Lung (tissue), 12 donors: ENCODE results near the gene ARHGAP10. TPM values are rescaled to one million over a fixed set of nuclear protein-coding genes. Genes with fewer than 3 reads are reported as not detected.

Source experiments
- ATAC-seq: fragments of 200-7000 bp; cut with Tn5 transposase; one replicate; pipeline ENCODE4 v1.9.1; 2020; ENCODE audit warnings: moderate number of reproducible peaks; ENCODE audit not compliant: insufficient read depth, low FRiP score
- DNase-seq, 3 donors: peaks; one replicate each; pipeline ENCODE4 v3.0.0-alpha.2; 2013 to 2017
- H3K27ac ChIP-seq, 2 donors: one replicate each; pipeline ENCODE4 v1.5.1; 2013; ENCODE audit warnings: mild to moderate bottlenecking in 2 of 2, moderate library complexity in 2 of 2, control low read depth in 1 of 2, inconsistent platforms in 1 of 2, low read depth in 1 of 2, low read length in 1 of 2
- H3K27me3 ChIP-seq, 3 donors: one replicate each; pipeline ENCODE4 v1.5.1; 2013; ENCODE audit warnings: low read length in 2 of 3; ENCODE audit not compliant: control insufficient read depth in 3 of 3, insufficient read depth in 3 of 3
- H3K36me3 ChIP-seq, 4 donors: one replicate each; pipeline ENCODE4 v1.5.1; 2013; ENCODE audit warnings: low read length in 4 of 4, mild to moderate bottlenecking in 1 of 4, moderate library complexity in 1 of 4; ENCODE audit not compliant: control insufficient read depth in 4 of 4, insufficient read depth in 4 of 4
- H3K4me1 ChIP-seq, 5 donors: one replicate each; pipeline ENCODE4 v1.5.1; 2013; ENCODE audit warnings: low read length in 5 of 5, mild to moderate bottlenecking in 2 of 5, moderate library complexity in 1 of 5; ENCODE audit not compliant: control insufficient read depth in 5 of 5, insufficient read depth in 5 of 5
- H3K4me3 ChIP-seq: one replicate; pipeline ENCODE4 v1.5.1; 2013; ENCODE audit warnings: mild to moderate bottlenecking, control low read depth, moderate library complexity
- H3K9ac ChIP-seq, 2 donors: one replicate each; pipeline ENCODE4 v1.5.1; 2013; ENCODE audit warnings: low read length in 2 of 2, control low read depth in 1 of 2; ENCODE audit not compliant: insufficient read depth in 1 of 2
- H3K9me3 ChIP-seq, 4 donors: one replicate each; pipeline ENCODE4 v1.5.1; 2013; ENCODE audit warnings: low read length in 3 of 4, mild to moderate bottlenecking in 1 of 4, moderate library complexity in 1 of 4; ENCODE audit not compliant: control insufficient read depth in 4 of 4, insufficient read depth in 3 of 4
- WGBS, 2 donors: extraction: QIAGEN DNeasy Blood & Tissue Kit; methylation state at CpG; one replicate each; pipeline ENCODE4 v1.1.7; 2013; 5-methylcytosine and 5-hydroxymethylcytosine counted together
- polyA plus RNA-seq, 2 donors: library from polyadenylated mRNA; stranded (reverse); fragments of 200-250 nt; gene quantifications; one replicate each; pipeline ENCODE4 v1.2.1, GENCODE V29; 2013
- total RNA-seq, 2 donors: library from RNA; depleted of rRNA in 1 of 2; stranded (reverse); fragments of >200 nt in 1 of 2; gene quantifications; one replicate each; pipeline ENCODE4 v1.2.1, GENCODE V29; 2014 to 2021
- TF ChIP-seq, protein P1 (sequence below): IDR thresholded peaks from 2 replicates; pipeline ENCODE4 v1.5.1; 2012; ENCODE audit warnings: mild to moderate bottlenecking; ENCODE audit errors: control extremely low read depth, extremely low read depth
- donor health status: control.
- donor health status: control.
- donor health status: Bipolar disorder and iron deficiency.
- donor health status: healthy.
- donor health status: DM: yes; HTN: yes; CAD: no.

Gene ARHGAP10
- total and polyA plus RNA-seq, 4 donors: 9.1 to 25.0 (median 17.5) TPM

DNA sequence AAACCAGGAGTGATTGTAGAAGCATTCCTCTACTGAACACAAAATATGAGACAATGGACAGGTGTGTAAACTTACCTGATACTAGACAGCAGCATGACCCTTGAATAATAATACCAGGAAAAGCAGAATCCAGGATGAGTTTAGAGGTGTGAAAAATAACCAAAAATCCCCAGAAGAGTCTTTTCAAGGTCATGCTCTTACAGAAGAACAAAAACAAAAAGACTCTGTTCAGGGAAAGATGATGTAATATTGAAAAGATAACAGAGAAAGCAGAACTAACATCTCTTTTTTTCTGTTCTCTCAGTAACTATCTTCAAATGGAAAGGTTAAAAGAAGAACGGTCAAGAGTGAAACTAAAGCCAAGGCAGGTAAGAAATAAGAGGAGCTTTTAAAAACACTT, 14.0 kb upstream of the ARHGAP10 start:
- 60 to 74% methylated on average over 1 of the region's 1 CpG for WGBS, 2 donors
- DNase-seq (no peak), ATAC-seq (no peak)
- TF ChIP-seq, protein P1, sequence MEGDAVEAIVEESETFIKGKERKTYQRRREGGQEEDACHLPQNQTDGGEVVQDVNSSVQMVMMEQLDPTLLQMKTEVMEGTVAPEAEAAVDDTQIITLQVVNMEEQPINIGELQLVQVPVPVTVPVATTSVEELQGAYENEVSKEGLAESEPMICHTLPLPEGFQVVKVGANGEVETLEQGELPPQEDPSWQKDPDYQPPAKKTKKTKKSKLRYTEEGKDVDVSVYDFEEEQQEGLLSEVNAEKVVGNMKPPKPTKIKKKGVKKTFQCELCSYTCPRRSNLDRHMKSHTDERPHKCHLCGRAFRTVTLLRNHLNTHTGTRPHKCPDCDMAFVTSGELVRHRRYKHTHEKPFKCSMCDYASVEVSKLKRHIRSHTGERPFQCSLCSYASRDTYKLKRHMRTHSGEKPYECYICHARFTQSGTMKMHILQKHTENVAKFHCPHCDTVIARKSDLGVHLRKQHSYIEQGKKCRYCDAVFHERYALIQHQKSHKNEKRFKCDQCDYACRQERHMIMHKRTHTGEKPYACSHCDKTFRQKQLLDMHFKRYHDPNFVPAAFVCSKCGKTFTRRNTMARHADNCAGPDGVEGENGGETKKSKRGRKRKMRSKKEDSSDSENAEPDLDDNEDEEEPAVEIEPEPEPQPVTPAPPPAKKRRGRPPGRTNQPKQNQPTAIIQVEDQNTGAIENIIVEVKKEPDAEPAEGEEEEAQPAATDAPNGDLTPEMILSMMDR: no peak
- no peak overlapping the region for H3K4me3 ChIP-seq
- no peak overlapping the region for H3K27ac ChIP-seq
- H3K9ac ChIP-seq: no peak overlapping the region
- H3K36me3 ChIP-seq: no peaks in the 10 kb centered on the region
- H3K4me1 ChIP-seq: no peaks in the 10 kb centered on the region
- H3K9me3 ChIP-seq: no peaks in the 10 kb centered on the region
- no peaks in the 10 kb centered on the region for H3K27me3 ChIP-seq

DNA sequence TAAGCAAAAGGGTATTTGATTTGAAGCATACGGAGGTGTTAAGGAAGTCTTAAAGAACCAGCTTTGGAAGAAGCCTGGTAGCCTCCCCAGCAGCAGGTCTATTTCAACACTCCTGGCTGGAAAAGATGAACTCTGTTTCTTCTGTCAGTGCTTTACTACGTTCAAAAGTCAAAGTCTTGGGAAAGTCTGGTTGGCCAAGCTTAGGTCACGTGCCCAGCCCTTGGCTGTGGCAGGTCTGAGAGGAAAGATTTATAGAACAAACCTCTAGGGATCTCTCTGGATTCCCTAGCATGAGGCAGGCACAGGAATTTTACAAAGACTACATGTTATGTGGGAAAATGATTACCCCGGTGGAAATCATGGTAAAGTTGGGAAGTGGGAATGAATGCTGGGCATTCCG, 8.6 kb upstream of the ARHGAP10 start:
- Histone ChIP-seq H3K27me3 (no peaks in the 10 kb centered on the region), H3K4me1 (peaks cover 0 to 4% (median 0%) of the 10 kb centered on the region in 5 donors), H3K27ac (no peak overlapping the region), H3K36me3 (no peaks in the 10 kb centered on the region), H3K9me3 (no peaks in the 10 kb centered on the region), H3K4me3 (no peak overlapping the region), H3K9ac (no peak overlapping the region)
- 65 to 73% methylated on average over 5 of the region's 5 CpGs for WGBS, 2 donors
- ATAC-seq (no peak), DNase-seq (no peak)
- TF ChIP-seq, protein P1: no peak

DNA sequence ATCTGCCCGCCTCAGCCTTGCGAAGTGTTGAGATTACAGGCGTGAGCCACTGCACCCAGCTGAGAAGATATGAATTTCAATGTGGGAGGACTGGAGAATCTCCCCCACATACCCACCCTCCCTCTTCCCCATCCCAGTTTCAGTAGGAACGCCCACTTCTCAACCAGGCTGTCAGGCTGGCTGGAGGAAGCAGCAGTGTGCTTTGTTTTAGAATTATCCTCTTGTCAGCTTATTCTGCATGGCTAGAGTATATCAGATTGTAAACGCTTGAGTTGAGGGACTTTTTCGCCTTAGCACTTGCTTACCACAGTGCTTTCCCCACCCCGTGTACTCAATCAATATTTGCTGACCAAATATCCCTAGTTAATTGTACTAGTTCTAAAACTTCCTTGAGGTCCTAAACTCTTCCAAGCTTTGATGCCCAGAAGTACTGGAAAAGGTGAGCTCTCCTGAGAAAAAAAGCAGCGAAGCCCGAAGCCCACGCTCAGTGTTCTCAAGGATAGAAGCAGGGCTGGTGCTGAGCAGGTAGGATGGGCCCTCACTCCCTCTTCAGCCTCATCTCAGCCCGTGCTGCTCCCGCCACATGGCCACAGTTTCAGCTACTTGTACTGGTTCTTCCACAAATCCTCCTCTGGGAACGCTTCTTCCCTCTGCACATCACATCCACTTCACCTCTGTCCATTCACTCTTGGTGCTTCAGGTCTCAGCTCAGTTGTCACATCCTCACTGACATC, 7.3 kb upstream of the ARHGAP10 start:
- TF ChIP-seq, protein P1: no peak
- whole genome bisulfite sequencing, 2 donors: 77 to 87% methylated on average over 13 of the region's 13 CpGs
- Histone ChIP-seq H3K27me3 (no peaks in the 10 kb centered on the region), H3K9me3 (no peaks in the 10 kb centered on the region), H3K27ac (no peak overlapping the region), H3K9ac (no peak overlapping the region), H3K4me3 (no peak overlapping the region), H3K4me1 (peaks cover 0 to 4% (median 0%) of the 10 kb centered on the region in 5 donors), H3K36me3 (no peaks in the 10 kb centered on the region)
- no peak for DNase-seq
- no peak for ATAC-seq

DNA sequence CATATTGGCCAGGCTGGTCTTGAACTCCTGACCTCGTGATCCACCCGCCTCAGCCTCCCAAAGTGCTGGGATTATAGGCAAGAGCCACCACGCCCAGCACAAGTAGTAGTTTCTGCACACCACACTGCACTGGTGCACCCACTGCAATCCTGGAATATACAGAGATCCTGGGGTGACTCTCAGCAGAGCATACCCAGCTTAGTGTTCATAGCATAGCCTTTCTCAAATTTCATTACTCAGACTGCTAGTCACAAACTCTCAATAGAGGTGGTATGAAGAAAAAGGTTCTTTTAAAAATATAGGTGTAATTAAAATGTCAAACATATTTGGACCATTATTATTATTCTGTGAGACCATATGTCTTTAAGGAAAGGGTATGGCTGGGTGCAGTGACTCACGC, 6.2 kb upstream of the ARHGAP10 start:
- Histone ChIP-seq H3K27me3 (no peaks in the 10 kb centered on the region), H3K27ac (no peak overlapping the region), H3K36me3 (no peaks in the 10 kb centered on the region), H3K4me1 (peaks cover 0 to 4% (median 0%) of the 10 kb centered on the region in 5 donors), H3K9me3 (no peaks in the 10 kb centered on the region), H3K9ac (no peak overlapping the region), H3K4me3 (no peak overlapping the region)
- DNase-seq: no peak
- ATAC-seq: no peak
- TF ChIP-seq, protein P1: no peak
- WGBS, 2 donors: 92 to 94% methylated on average over 4 of the region's 4 CpGs
